ENCODE measurements around the gene LGALS4. TPM values are rescaled to one million over a fixed set of nuclear protein-coding genes. Genes with fewer than 3 reads are reported as not detected.

LGALS4 gene
- total RNA-seq, 2 experiments from 2014 or later: 0.59 to 1.1 TPM

Other genes starting within 250 kb of the LGALS4 start
- 100 to 1,000 TPM; 195 to 198 TPM for gene MAP4K1, start 195.0 kb downstream of the LGALS4 start, total RNA-seq
- 100 to 1,000 TPM; 269 to 297 TPM for gene EIF3K, start 193.8 kb downstream of the LGALS4 start, total RNA-seq
- gene ACTN4, start 165.3 kb downstream of the LGALS4 start, total RNA-seq: 100 to 1,000 TPM; 181 to 182 TPM
- 1 to 10 TPM; 4.4 to 4.9 TPM for gene CAPN12, start 68.5 kb downstream of the LGALS4 start, total RNA-seq
- not detected for gene LGALS7, start 39.4 kb downstream of the LGALS4 start, total RNA-seq
- gene LGALS7B, start 23.7 kb downstream of the LGALS4 start, total RNA-seq: not detected
- gene ECH1, start 18.8 kb upstream of the LGALS4 start, total RNA-seq: 100 to 1,000 TPM; 114 to 154 TPM
- gene HNRNPL, start 37.0 kb upstream of the LGALS4 start, total RNA-seq: 100 to 1,000 TPM; 714 to 722 TPM
- 10 to 100 TPM; 85.8 to 90.3 TPM for gene RINL, start 65.3 kb upstream of the LGALS4 start, total RNA-seq
- gene SIRT2, start 86.7 kb upstream of the LGALS4 start, total RNA-seq: 10 to 100 TPM; 17.8 to 23.1 TPM
- gene NFKBIB, start 87.0 kb upstream of the LGALS4 start, total RNA-seq: 10 to 100 TPM; 49.4 to 52.5 TPM
- under 1 TPM; 0.34 to 0.54 TPM for gene CCER2, start 99.2 kb upstream of the LGALS4 start, total RNA-seq
- 10 to 100 TPM; 36.7 to 39.4 TPM for gene SARS2, start 117.8 kb upstream of the LGALS4 start, total RNA-seq
- 10 to 100 TPM; 62.4 to 76.0 TPM for gene MRPS12, start 118.0 kb upstream of the LGALS4 start, total RNA-seq
- not detected for gene FBXO17, start 162.8 kb upstream of the LGALS4 start, total RNA-seq
- gene FBXO27, start 219.6 kb upstream of the LGALS4 start, total RNA-seq: under 1 TPM; 0.71 to 0.90 TPM